Transverse colon (tissue), 4 donors: Measurements from ENCODE around the gene SLC6A15. TPM values are rescaled to one million over a fixed set of nuclear protein-coding genes. Genes with fewer than 3 reads are reported as not detected.

ENCODE experiments used
- DNase-seq: peaks from one replicate; pipeline ENCODE4 v3.0.0-alpha.2; 2019
- H3K27ac ChIP-seq, 4 donors: fragments of 200-600 bp; sonication (generic); 2 replicates each; pipeline ENCODE4 v1.5.1; 2016 to 2018; ENCODE audit warnings: inconsistent platforms in 4 of 4
- H3K27me3 ChIP-seq: fragments of 200-600 bp; sonication (generic); 2 replicates; pipeline ENCODE4 v1.5.1; 2017; ENCODE audit warnings: inconsistent platforms
- H3K36me3 ChIP-seq, 4 donors: fragments of 200-600 bp; sonication (generic); 2 replicates each; pipeline ENCODE4 v1.5.1; 2017 to 2019; ENCODE audit warnings: inconsistent platforms in 4 of 4
- H3K4me1 ChIP-seq, 4 donors: fragments of 200-600 bp; sonication (generic); 2 replicates each; pipeline ENCODE4 v1.5.1; 2017 to 2020; ENCODE audit warnings: inconsistent platforms in 4 of 4
- H3K4me3 ChIP-seq, 4 donors: fragments of 200-600 bp; sonication (generic); 1 replicate in 1 of 4; 2 replicates in 3 of 4; pipeline versions ENCODE4 v1.5.1 to v1.6.1; 2017 to 2019; ENCODE audit warnings: inconsistent platforms in 4 of 4
- H3K9me3 ChIP-seq, 2 donors: fragments of 200-600 bp; sonication (generic); 2 replicates each; pipeline ENCODE4 v1.5.1; 2017 to 2019; ENCODE audit warnings: inconsistent platforms in 2 of 2
- CTCF ChIP-seq, 5 experiments: fragments of 200-600 bp in 3 of 5; fragments of 450-650 bp in 2 of 5; sonication (generic) in 3 of 5; IDR thresholded peaks; 1 replicate in 2 of 5; 2 replicates in 3 of 5; pipeline ENCODE4 v1.5.1; 2016 to 2017; ENCODE audit warnings: antibody characterized with exemption in 5 of 5, inconsistent platforms in 3 of 5, mild to moderate bottlenecking in 2 of 5, moderate library complexity in 1 of 5
- EP300 ChIP-seq: sonication (generic); formaldehyde crosslinking; IDR thresholded peaks from one replicate; pipeline ENCODE4 v1.6.1; 2017; ENCODE audit warnings: antibody characterized with exemption, low read depth
- POLR2A ChIP-seq: fragments of 450-650 bp; IDR thresholded peaks from one replicate; pipeline ENCODE4 v1.6.1; 2016; ENCODE audit warnings: antibody characterized with exemption, mild to moderate bottlenecking, moderate library complexity
- POLR2AphosphoS5 ChIP-seq, 3 donors: sonication (generic); formaldehyde crosslinking; IDR thresholded peaks; one replicate each; pipeline ENCODE4 v1.6.1; 2016; ENCODE audit warnings: antibody characterized with exemption in 3 of 3
- WGBS, 2 donors: methylation state at CpG; one replicate each; pipeline ENCODE4 v1.1.5; 2018; ENCODE audit warnings: low coverage in 1 of 2; 5-methylcytosine and 5-hydroxymethylcytosine counted together
- in situ Hi-C, 4 donors: fragments of 200-750 bp; cut with MboI; loops; one replicate each; pipeline versions ENCODE4 v1.15.0 to v1.15.1; 2017; ENCODE audit warnings: low sequenced_read_pairs in 3 of 4, low pct_ligation_motif_present in 1 of 4, low pct_unique_long_range_greater_than_20kb in 1 of 4
- intact Hi-C: fragments of 100-400 bp; cut with DNase I; formaldehyde crosslinking; loops from one replicate; pipeline ENCODE4 v1.15.1; 2023; ENCODE audit warnings: low total_unique reads
- total RNA-seq, 4 donors: library from RNA; depleted of rRNA; stranded (reverse); fragments of >200 nt; gene quantifications; one replicate each; pipeline ENCODE4 v1.1.0, GENCODE V29; 2016

Gene SLC6A15
- total RNA-seq, 4 donors from 2014 or later = 0.27 to 0.79 (median 0.37) TPM; not detected in 1

- in situ Hi-C loops = no loop called here
Observed at GRCh38 chr12:84924981-84925380, 12.4 kb upstream of the SLC6A15 start.

GRCh38 chr12:84922693-84923092 lies 10.1 kb upstream of the SLC6A15 start:
- no peak for TF ChIP-seq CTCF (IDR thresholded peaks at IDR 0.05)
- no peak for TF ChIP-seq EP300
- no peak for TF ChIP-seq POLR2AphosphoS5 (IDR thresholded peaks at IDR 0.05)
- no peak for TF ChIP-seq POLR2A
- in situ Hi-C loops (no loop called here), intact Hi-C loops (no loop called here)
- DNase-seq = no peak
- no peaks in the 10 kb centered on the region for H3K9me3 ChIP-seq
- no peaks in the 10 kb centered on the region for H3K27me3 ChIP-seq
- H3K27ac ChIP-seq = no peak overlapping the region
- no peak overlapping the region for H3K4me3 ChIP-seq
- no peaks in the 10 kb centered on the region for H3K36me3 ChIP-seq
- 53 to 58% methylated on average over 2 of the region's 2 CpGs for WGBS, 2 donors
- H3K4me1 ChIP-seq = no peaks in the 10 kb centered on the region

More at GRCh38 chr12:84924981-84925380, 12.4 kb upstream of the SLC6A15 start:
- Histone ChIP-seq H3K9me3 (no peaks in the 10 kb centered on the region), H3K27me3 (no peaks in the 10 kb centered on the region), H3K4me1 (no peaks in the 10 kb centered on the region), H3K27ac (no peak overlapping the region), H3K4me3 (no peak overlapping the region), H3K36me3 (no peaks in the 10 kb centered on the region)
- 42 to 48% methylated on average over 2 of the region's 2 CpGs for WGBS, 2 donors
- intact Hi-C loops = no loop called here
- no peak for DNase-seq
- TF ChIP-seq POLR2A (no peak), POLR2AphosphoS5 (IDR thresholded peaks at IDR 0.05) (no peak), CTCF (IDR thresholded peaks at IDR 0.05) (no peak), EP300 (no peak)

- TF ChIP-seq EP300 = no peak
- no peak for TF ChIP-seq POLR2A
- no peak for TF ChIP-seq CTCF (IDR thresholded peaks at IDR 0.05)
- TF ChIP-seq POLR2AphosphoS5 (IDR thresholded peaks at IDR 0.05) = no peak
- intact Hi-C loops = no loop called here
- 67 to 84% methylated on average over 1 of the region's 1 CpG for WGBS, 2 donors
- Histone ChIP-seq H3K4me1 (no peaks in the 10 kb centered on the region), H3K9me3 (no peaks in the 10 kb centered on the region), H3K4me3 (no peak overlapping the region), H3K27ac (no peak overlapping the region), H3K36me3 (no peaks in the 10 kb centered on the region), H3K27me3 (no peaks in the 10 kb centered on the region)
- no peak for DNase-seq
- in situ Hi-C loops = no loop called here
Observed at GRCh38 chr12:84920331-84920730, 7.7 kb upstream of the SLC6A15 start.

- WGBS, 2 donors = 71 to 79% methylated on average over 1 of the region's 1 CpG
- peaks cover 9% of the 10 kb centered on the region for H3K27me3 ChIP-seq
- intact Hi-C loops = no loop called here
Observed at GRCh38 chr12:84919271-84919670, 6.7 kb upstream of the SLC6A15 start.

More at GRCh38 chr12:84919271-84919670, 6.7 kb upstream of the SLC6A15 start:
- Histone ChIP-seq H3K27ac (no peak overlapping the region), H3K4me3 (no peak overlapping the region), H3K36me3 (no peaks in the 10 kb centered on the region), H3K4me1 (no peaks in the 10 kb centered on the region), H3K9me3 (no peaks in the 10 kb centered on the region)
- TF ChIP-seq POLR2A (no peak), EP300 (no peak), POLR2AphosphoS5 (IDR thresholded peaks at IDR 0.05) (no peak), CTCF (IDR thresholded peaks at IDR 0.05) (no peak)
- no peak for DNase-seq
- in situ Hi-C loops = no loop called here
